ENCODE data around the gene OR9A2. TPM values are rescaled to one million over a fixed set of nuclear protein-coding genes. Genes with fewer than 3 reads are reported as not detected.

The OR9A2 gene
- polyA plus RNA-seq, 1 experiment = not detected

GRCh38 chr7:143063741-143064140 lies 36.8 kb upstream of the OR9A2 start:
- CTCF ChIA-PET = interaction anchor here (0.6 kb wide), 1 partner anchor 39 kb away, joined by 3 read pairs; no protein-coding TSS in a partner anchor
- Histone ChIP-seq H3K27me3 (ENCODE audit: control insufficient read depth, insufficient read depth, low read length) (no peaks in the 10 kb centered on the region; the same call in 1 of the 2 replicates), H3K36me3 (ENCODE audit: control insufficient read depth, insufficient read depth, low read length) (no peaks in the 10 kb centered on the region), H3K4me3 (ENCODE audit: low read depth, low read length) (no peak overlapping the region)
- no peak for DNase-seq (ENCODE audit: low read depth)
- TF ChIP-seq CTCF (IDR thresholded peaks at IDR 0.05; ENCODE audit: insufficient read depth, low read depth, low read length) = no peak
- POLR2A ChIA-PET = no interaction called here

GRCh38 chr7:143055754-143056153 lies 28.8 kb upstream of the OR9A2 start:
- no peaks in the 10 kb centered on the region; the same call in 1 of the 2 replicates for H3K27me3 ChIP-seq (ENCODE audit: control insufficient read depth, insufficient read depth, low read length)
- POLR2A ChIA-PET = no interaction called here
- no peaks in the 10 kb centered on the region for H3K36me3 ChIP-seq (ENCODE audit: control insufficient read depth, insufficient read depth, low read length)
- DNase-seq (ENCODE audit: low read depth) = no peak
- no peak for TF ChIP-seq CTCF (IDR thresholded peaks at IDR 0.05; ENCODE audit: insufficient read depth, low read depth, low read length)
- CTCF ChIA-PET = interaction anchor here (1.3 kb wide), 1 partner anchor 10 kb away, joined by 5 read pairs; no protein-coding TSS in a partner anchor
- no peak overlapping the region for H3K4me3 ChIP-seq (ENCODE audit: low read depth, low read length)

GRCh38 chr7:143054621-143055020 lies 27.7 kb upstream of the OR9A2 start:
- TF ChIP-seq CTCF (IDR thresholded peaks at IDR 0.05; ENCODE audit: insufficient read depth, low read depth, low read length) = no peak
- Histone ChIP-seq H3K27me3 (ENCODE audit: control insufficient read depth, insufficient read depth, low read length) (no peaks in the 10 kb centered on the region; the same call in 1 of the 2 replicates), H3K4me3 (ENCODE audit: low read depth, low read length) (no peak overlapping the region), H3K36me3 (ENCODE audit: control insufficient read depth, insufficient read depth, low read length) (no peaks in the 10 kb centered on the region)
- ChIA-PET POLR2A (interaction anchor here (0.7 to 0.9 kb wide), 2 partner anchors 41 to 1801 kb away, joined by 3 read pairs; no protein-coding TSS in a partner anchor), CTCF (interaction anchor here (0.7 kb wide), 1 partner anchor 119 kb away, joined by 3 read pairs; no protein-coding TSS in a partner anchor)
- no peak for DNase-seq (ENCODE audit: low read depth)

- Histone ChIP-seq H3K4me3 (ENCODE audit: low read depth, low read length) (no peak within 1 kb of the TSS), H3K36me3 (ENCODE audit: control insufficient read depth, insufficient read depth, low read length) (no peaks in the 10 kb centered on the region), H3K27me3 (ENCODE audit: control insufficient read depth, insufficient read depth, low read length) (no peaks in the 10 kb centered on the region; the same call in 1 of the 2 replicates)
- CTCF ChIA-PET = interaction anchor here (0.9 to 1.6 kb wide), 2 partner anchors 34 to 35 kb away, joined by 3 to 4 read pairs; no protein-coding TSS in a partner anchor
- no peak for DNase-seq (ENCODE audit: low read depth)
- POLR2A ChIA-PET = no interaction called here
- TF ChIP-seq CTCF (IDR thresholded peaks at IDR 0.05; ENCODE audit: insufficient read depth, low read depth, low read length) = no peak
These were observed 25.1 kb upstream of the OR9A2 start, which contains the start of gene OR6V1 for GRCh38 chr7:143052041-143052440. Gene OR6V1, plus strand, starts transcription at chr7:143052341. Its CDS starts 0 bp downstream, at chr7:143052341.

GRCh38 chr7:143050931-143051330 lies 24.0 kb upstream of the OR9A2 start:
- Histone ChIP-seq H3K27me3 (ENCODE audit: control insufficient read depth, insufficient read depth, low read length) (no peaks in the 10 kb centered on the region; the same call in 1 of the 2 replicates), H3K36me3 (ENCODE audit: control insufficient read depth, insufficient read depth, low read length) (no peaks in the 10 kb centered on the region), H3K4me3 (ENCODE audit: low read depth, low read length) (no peak overlapping the region)
- TF ChIP-seq CTCF (IDR thresholded peaks at IDR 0.05; ENCODE audit: insufficient read depth, low read depth, low read length) = no peak
- CTCF ChIA-PET = interaction anchor here (0.6 to 1.6 kb wide), 4 partner anchors 18 to 164 kb away, joined by 3 to 4 read pairs (median 3); no protein-coding TSS in a partner anchor
- no peak for DNase-seq (ENCODE audit: low read depth)
- POLR2A ChIA-PET = interaction anchor here (0.6 kb wide), 1 partner anchor 9 kb away, joined by 3 read pairs; no protein-coding TSS in a partner anchor

All from BJ (cell line).